Measurements from ENCODE around the gene HELT.
"Not testable (repeated sequence)": the region's sequence is repeated elsewhere in the genome, so short reads cannot be mapped to it uniquely, and the experiment has no call there.

Gene HELT

GRCh38 chr4:184987493-184988031 lies 30.7 kb upstream of the HELT start:
- Histone ChIP-seq H3K9me3 (replicated peaks; ENCODE audit: insufficient read depth, low read length) (no peaks in the 10 kb centered on the region), H3K4me2 (ENCODE audit: low read depth, low read length) (no peak overlapping the region), H3K27ac (ENCODE audit: low read length) (no peak overlapping the region), H3K9me2 (replicated peaks; ENCODE audit: insufficient read depth, low read length) (no peaks in the 10 kb centered on the region), H4K20me1 (ENCODE audit: insufficient read depth, low read length) (no peaks in the 10 kb centered on the region), H3F3A (ENCODE audit: insufficient read depth, low read length) (no peaks in the 10 kb centered on the region; the same call in 1 of the 2 replicates), H3K79me2 (ENCODE audit: low read length) (no peaks in the 10 kb centered on the region), H3K27me3 (replicated peaks; ENCODE audit: insufficient read depth, low read length) (no peaks in the 10 kb centered on the region), H3K9ac (ENCODE audit: low read length) (no peak overlapping the region), H3K4me3 (ENCODE audit: low read length) (no peak overlapping the region), H2AFZ (ENCODE audit: low read length) (no peak overlapping the region), H3K36me3 (replicated peaks; ENCODE audit: insufficient read depth, low read length) (no peaks in the 10 kb centered on the region), H3K4me1 (ENCODE audit: low read length) (peaks cover 7% of the 10 kb centered on the region)
- TF ChIP-seq, protein P1, sequence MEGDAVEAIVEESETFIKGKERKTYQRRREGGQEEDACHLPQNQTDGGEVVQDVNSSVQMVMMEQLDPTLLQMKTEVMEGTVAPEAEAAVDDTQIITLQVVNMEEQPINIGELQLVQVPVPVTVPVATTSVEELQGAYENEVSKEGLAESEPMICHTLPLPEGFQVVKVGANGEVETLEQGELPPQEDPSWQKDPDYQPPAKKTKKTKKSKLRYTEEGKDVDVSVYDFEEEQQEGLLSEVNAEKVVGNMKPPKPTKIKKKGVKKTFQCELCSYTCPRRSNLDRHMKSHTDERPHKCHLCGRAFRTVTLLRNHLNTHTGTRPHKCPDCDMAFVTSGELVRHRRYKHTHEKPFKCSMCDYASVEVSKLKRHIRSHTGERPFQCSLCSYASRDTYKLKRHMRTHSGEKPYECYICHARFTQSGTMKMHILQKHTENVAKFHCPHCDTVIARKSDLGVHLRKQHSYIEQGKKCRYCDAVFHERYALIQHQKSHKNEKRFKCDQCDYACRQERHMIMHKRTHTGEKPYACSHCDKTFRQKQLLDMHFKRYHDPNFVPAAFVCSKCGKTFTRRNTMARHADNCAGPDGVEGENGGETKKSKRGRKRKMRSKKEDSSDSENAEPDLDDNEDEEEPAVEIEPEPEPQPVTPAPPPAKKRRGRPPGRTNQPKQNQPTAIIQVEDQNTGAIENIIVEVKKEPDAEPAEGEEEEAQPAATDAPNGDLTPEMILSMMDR (IDR thresholded peaks at IDR 0.05; ENCODE audit: low read length), result no peak
- TF ChIP-seq EZH2phosphoT487 (IDR thresholded peaks at IDR 0.05; ENCODE audit: low read length) (no peak), EZH2 (optimal IDR thresholded peaks at IDR 0.05; ENCODE audit: low read depth, low read length) (no peak)
- no peak for DNase-seq

GRCh38 chr4:184988611-184989010 lies 29.7 kb upstream of the HELT start:
- no peaks in the 10 kb centered on the region for H3K79me2 ChIP-seq (ENCODE audit: low read length)
- H2AFZ ChIP-seq (ENCODE audit: low read length), result no peak overlapping the region
- no peak overlapping the region for H3K9ac ChIP-seq (ENCODE audit: low read length)
- no peak for DNase-seq
- no peaks in the 10 kb centered on the region; the same call in 1 of the 2 replicates for H3F3A ChIP-seq (ENCODE audit: insufficient read depth, low read length)
- H3K9me2 ChIP-seq (replicated peaks; ENCODE audit: insufficient read depth, low read length), result no peaks in the 10 kb centered on the region
- no peaks in the 10 kb centered on the region for H3K27me3 ChIP-seq (replicated peaks; ENCODE audit: insufficient read depth, low read length)
- H3K4me1 ChIP-seq (ENCODE audit: low read length), result peaks cover under 1% of the 10 kb centered on the region
- H4K20me1 ChIP-seq (ENCODE audit: insufficient read depth, low read length), result no peaks in the 10 kb centered on the region
- no peaks in the 10 kb centered on the region for H3K9me3 ChIP-seq (replicated peaks; ENCODE audit: insufficient read depth, low read length)
- H3K27ac ChIP-seq (ENCODE audit: low read length), result no peak overlapping the region
- TF ChIP-seq, protein P1 (IDR thresholded peaks at IDR 0.05; ENCODE audit: low read length), result no peak
- no peak for TF ChIP-seq EZH2phosphoT487 (IDR thresholded peaks at IDR 0.05; ENCODE audit: low read length)
- no peak for TF ChIP-seq EZH2 (optimal IDR thresholded peaks at IDR 0.05; ENCODE audit: low read depth, low read length)
- no peaks in the 10 kb centered on the region for H3K36me3 ChIP-seq (replicated peaks; ENCODE audit: insufficient read depth, low read length)
- no peak overlapping the region for H3K4me2 ChIP-seq (ENCODE audit: low read depth, low read length)
- H3K4me3 ChIP-seq (ENCODE audit: low read length), result no peak overlapping the region

DNA sequence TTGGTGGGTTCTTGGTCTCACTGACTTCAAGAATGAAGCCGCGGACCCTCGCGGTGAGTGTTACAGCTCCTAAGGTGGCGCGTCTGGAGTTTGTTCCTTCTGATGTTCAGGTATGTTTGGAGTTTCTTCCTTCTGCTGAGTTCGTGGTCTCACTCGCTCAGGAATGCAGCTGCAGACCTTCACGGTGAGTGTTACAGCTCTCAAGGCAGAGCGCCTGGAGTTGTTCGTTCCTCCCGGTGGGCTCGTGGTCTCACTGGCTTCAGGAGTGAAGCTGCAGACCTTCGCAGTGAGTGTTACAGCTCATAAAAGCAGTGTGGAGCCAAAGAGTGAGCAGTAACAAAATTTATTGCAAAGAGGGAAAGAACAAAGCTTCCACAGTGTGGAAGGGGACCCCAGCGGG lies 29.0 kb upstream of the HELT start:
- not testable (repeated sequence) for H3K9me2 ChIP-seq (replicated peaks; ENCODE audit: insufficient read depth, low read length); H3K4me3 ChIP-seq (ENCODE audit: low read length); H3K4me1 ChIP-seq (ENCODE audit: low read length); DNase-seq; H2AFZ ChIP-seq (ENCODE audit: low read length); H3K4me2 ChIP-seq (ENCODE audit: low read depth, low read length); H3K79me2 ChIP-seq (ENCODE audit: low read length); H3K27me3 ChIP-seq (replicated peaks; ENCODE audit: insufficient read depth, low read length); H4K20me1 ChIP-seq (ENCODE audit: insufficient read depth, low read length); H3K36me3 ChIP-seq (replicated peaks; ENCODE audit: insufficient read depth, low read length); H3F3A ChIP-seq (ENCODE audit: insufficient read depth, low read length); H3K9ac ChIP-seq (ENCODE audit: low read length); H3K27ac ChIP-seq (ENCODE audit: low read length); H3K9me3 ChIP-seq (replicated peaks; ENCODE audit: insufficient read depth, low read length)

GRCh38 chr4:184990131-184990530 lies 28.2 kb upstream of the HELT start:
- not testable (repeated sequence) for H3K36me3 ChIP-seq (replicated peaks; ENCODE audit: insufficient read depth, low read length); H3K27me3 ChIP-seq (replicated peaks; ENCODE audit: insufficient read depth, low read length); H3K9ac ChIP-seq (ENCODE audit: low read length); H3K4me1 ChIP-seq (ENCODE audit: low read length); H2AFZ ChIP-seq (ENCODE audit: low read length); H3F3A ChIP-seq (ENCODE audit: insufficient read depth, low read length); DNase-seq; H3K27ac ChIP-seq (ENCODE audit: low read length); H4K20me1 ChIP-seq (ENCODE audit: insufficient read depth, low read length); H3K4me2 ChIP-seq (ENCODE audit: low read depth, low read length); H3K9me2 ChIP-seq (replicated peaks; ENCODE audit: insufficient read depth, low read length); H3K79me2 ChIP-seq (ENCODE audit: low read length); H3K4me3 ChIP-seq (ENCODE audit: low read length); H3K9me3 ChIP-seq (replicated peaks; ENCODE audit: insufficient read depth, low read length)
